NCI-H2227 treated with DMSO at 0.1 percent for 48 hours (cell line): ENCODE results near the gene CDK1.
A peak's percentile ranks its signal among the peaks of the same experiment; 100 is the strongest.
"Not testable (repeated sequence)": the region's sequence is repeated elsewhere in the genome, so short reads cannot be mapped to it uniquely, and the experiment has no call there.

Experiments
- DNase-seq: peaks from one replicate; lab custom pipeline; 2025; lab: John Stamatoyannopoulos, UW

The CDK1 gene

DNA sequence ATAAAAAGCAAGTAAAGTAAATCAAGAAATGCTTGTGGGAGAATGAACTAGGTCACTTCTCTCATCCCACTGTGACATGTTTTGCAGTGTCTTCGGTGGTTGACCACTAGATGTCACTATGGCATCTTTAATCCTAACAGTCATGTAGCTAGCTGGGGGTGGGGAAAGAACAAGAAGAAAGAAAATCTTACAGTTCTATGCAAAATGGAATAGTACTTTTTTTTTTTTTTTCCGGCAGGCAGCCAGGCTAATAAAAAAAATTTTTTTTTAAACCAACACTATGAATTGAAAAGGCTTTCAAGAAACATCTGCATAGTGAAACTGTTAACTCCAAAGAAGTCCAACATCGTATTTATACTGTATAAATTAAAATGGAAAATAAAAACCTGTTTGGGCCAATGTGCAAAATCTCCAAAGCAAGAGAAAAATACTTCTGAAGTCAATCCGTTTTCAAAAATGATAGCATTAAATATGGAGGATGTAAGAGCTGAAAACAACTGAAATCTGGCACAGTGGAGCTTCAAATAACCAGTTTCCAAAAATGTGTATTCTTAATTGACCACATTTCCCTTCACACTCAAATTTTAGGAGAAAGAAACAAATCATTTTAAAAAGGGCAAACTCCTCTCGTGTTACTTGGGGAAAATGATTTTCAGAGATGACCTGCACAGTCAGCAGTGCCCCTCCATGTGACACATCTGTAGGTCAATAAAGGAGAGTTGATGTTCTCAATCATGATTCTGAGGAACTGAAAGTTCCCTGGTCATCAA, 38.5 kb downstream of the CDK1 start:
- peak; percentile 65 for DNase-seq

DNA sequence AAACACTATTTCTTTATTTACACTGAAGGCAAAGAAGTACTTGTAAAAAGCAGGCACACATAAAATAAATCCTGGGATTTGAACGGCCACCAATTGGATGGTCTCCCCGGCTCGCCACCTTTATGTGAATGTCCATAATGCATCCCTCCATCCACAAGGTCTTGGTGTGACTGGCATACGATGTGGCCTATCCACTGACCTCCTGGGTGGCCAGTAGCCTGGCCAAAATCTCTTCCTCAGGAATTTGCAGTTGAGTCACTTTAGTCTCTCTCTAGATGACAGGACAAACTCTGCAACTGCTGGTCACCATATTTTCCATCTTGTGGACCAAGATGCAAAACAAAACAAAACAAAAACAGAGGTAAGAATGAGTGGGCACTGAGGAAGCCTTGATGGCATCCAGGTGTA, 39.1 kb downstream of the CDK1 start:
- no peak for DNase-seq

DNA sequence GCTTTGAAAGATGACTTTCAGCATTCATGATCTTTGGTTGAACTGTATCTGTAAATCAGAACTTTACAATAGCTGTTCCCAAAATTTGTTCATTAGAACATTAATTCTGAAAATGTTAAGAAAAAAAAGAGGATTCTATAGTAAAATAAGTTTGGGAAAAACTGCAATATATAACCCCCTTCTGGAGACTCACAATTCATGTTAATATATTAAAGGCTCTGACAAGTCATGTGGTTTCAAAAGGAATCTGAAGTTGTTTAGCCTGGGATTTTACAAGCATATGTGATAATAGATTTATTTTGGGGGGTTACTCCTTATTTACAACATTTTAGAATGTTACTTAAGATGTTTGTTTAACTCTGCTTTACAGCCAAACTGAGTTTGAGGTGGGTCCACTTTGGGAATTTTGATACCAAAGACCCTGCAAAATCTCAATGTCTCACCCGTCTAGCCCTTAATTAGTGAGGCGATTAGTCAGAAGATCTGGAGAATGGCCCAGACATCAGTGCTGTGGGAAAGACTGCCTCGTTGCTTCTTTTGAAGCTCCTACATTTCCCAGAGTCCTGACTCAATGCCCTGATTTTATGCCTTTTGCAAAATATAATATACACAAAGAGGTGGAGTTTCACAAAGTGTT, 40.0 kb downstream of the CDK1 start:
- DNase-seq, result no peak

DNA sequence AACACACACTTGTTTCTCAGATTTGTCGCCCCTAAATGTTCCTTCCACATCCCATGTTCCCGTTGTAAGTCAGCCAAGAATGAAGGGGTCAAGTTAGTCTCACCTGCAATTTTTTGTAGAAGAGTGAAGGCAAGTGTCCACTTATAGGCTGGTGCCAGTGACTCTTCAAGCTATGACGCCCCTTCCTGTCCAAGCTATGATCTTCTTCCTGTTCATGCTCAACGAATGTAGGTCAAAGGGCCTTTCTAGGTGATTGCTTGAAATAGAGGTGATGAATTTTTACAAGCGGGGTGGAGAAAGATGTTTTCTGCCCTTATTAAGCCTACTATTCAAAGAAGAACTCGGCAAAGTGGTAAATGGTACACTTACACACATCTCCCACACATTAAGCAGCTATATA, 41.0 kb downstream of the CDK1 start:
- DNase-seq, result no peak

DNA sequence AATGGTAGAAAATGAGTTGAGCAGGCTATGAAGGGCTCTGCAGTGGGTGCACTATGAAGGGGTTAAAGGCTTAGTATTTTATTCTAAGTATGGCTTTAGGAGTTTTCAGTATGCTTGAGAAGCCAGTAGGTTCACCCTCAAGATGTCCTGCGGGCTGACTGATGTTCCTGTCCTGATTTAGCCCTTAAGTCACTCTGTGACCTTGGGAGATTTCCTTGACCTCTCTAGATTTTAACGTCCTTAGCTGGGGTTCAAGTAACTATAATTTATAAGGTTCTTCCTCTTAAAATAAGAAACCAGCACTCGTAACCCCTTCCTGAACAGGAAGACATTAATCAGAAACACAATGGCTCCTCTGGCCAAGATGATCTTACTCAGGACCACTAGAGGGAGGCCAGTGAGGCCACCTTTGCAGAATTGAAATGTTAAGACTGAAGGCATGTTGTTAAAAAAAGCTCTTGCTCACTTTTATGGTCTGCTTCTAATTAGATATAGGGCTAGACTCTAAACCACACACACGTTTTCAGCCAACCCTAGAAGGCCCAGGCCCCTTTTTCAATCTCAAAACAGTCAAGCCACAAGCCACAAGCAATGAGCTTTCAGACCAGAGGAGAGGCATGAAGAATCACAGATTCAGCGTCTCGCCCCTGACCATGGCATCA, 41.9 kb downstream of the CDK1 start:
- DNase-seq, result no peak

DNA sequence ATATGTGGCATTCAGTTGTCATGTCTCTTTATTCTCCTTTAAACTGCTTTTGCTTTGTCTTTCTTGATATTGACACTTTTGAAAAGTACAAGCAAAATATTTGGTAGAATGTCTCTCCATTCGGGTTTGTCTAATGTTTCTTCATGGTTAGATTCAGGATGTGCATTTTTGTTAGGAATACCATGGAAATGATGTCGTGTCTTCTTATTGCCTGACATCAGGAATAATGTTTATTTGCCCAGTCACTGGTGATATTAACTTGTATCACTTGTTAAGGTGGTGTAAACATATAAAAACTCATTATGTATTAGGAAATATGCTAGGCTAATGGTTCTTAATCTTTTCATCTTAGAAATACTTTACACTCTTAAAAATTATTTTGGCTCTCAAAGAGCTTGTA, 43.4 kb downstream of the CDK1 start:
- no peak for DNase-seq

DNA sequence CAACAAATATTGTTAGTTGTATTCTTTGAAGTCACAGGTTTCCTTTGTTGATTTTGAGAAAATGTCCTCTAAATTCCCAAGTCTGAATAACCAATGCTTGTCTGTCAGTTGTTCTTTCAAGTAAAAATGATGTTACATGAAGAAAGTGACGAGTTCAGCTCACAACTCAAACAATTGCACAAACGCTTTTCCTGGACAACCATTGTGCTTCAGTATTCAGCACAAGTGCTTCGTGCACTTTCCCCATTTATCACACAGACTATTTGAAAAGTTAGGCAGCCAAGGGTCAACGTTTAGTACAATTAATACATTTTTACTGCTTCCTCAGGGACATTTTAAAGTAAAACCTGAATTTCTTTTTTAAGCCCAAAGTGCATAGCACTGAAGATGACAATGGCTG, 44.5 kb downstream of the CDK1 start:
- DNase-seq, result no peak

DNA sequence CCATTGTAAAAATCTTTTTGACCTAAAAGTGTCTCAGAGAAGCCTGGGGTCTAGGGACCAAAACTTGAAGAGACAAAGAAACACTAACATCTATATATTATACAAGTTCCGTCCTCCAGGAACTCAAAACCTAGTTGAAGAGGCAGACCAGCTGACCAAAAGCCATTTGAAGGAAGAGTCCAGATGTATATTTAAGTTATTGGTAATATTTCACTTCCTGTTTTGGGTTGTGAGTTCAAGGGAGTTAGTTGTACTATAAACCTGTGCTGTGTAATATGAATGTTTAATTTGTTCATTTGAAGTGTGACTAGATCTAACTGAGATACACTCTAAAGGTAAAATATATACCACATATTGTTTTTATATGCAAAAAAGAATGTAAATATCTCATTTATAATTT, 45.0 kb downstream of the CDK1 start:
- DNase-seq, result no peak

DNA sequence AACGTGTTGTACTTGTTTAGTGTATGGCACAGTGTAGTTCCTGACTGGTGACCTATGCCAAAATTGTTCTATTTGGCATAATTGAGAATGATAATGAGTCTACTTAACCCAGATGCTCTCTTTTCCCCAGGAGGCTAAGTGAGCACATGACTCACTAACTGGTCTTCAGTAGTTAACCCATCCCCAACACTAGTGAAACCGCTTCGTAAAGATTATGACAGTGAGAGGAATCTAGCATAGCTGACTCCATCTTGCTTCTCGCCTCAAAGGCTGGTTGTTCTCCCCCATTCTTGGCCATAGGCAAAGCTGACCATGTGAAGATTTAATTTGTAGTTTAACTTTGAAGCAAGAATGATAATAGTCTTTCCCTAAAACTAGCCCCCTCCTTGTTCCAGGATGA, 47.2 kb downstream of the CDK1 start:
- DNase-seq, result no peak

DNA sequence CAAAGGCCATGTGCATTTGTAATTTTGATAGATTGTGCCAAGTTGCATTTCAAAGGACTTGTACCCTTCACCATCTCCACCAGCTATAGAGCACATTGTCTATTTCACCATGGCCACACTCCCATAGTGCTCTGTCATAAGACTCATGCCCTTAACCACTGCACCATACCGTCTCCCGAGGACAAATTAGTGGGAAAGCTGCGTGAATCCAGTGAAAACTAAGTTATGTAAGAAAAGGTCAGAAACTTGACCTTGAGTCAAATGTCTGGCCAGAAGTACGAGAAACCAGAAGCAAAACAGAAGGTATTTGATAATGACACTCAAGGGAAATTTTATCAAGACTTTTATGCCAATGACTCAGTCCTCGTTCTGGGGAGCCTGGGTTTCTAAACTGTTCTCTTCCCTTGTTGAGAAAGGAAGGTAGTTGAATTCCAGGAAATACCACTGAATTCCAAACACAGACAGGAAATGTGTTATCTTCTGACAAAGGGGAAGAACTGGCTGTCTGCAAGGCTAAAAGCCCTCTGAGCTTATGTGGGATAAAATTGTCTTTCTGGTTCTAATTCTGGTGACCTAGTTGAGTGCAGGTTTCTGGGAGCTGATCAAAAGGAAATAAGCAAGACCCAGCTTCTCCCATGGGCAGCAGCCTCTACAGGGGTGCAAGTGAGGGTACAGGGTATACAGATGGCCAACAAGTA, 49.7 kb downstream of the CDK1 start:
- DNase-seq, result no peak

DNA sequence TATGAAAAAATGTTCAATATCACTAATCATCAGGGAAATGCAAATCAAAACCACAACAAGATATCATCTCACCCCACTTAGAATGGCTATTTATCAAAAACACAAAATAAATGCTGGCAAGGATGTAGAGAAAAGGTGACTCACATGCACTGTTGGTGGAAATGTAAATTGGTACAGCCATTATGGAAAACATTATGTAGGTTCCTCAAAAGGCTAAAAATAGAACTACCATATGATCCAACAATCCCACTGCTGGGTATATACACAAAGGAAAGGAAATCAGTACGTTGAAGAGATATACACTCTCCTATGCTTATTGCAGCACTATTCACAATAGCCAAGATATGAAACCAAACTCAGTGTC, 50.2 kb downstream of the CDK1 start:
- DNase-seq, result no peak

DNA sequence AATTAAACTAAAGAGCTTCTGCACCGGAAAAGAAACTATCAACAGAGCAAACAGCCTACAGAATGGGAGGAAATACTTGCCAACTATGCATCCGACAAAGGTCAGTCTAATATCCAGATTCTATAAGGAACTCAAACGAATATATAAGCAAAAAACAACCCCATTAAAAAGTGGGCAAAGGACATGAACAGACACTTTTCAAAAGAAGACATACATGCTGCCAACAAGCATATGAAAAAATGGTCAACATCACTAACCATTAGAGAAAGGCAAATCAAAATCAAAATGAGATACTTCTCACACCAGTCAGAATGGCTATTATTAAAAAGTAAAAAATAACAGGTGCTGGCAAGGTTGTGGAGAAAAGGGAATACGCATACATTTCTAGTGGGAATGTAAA, 53.9 kb downstream of the CDK1 start:
- DNase-seq, result not testable (repeated sequence)

DNA sequence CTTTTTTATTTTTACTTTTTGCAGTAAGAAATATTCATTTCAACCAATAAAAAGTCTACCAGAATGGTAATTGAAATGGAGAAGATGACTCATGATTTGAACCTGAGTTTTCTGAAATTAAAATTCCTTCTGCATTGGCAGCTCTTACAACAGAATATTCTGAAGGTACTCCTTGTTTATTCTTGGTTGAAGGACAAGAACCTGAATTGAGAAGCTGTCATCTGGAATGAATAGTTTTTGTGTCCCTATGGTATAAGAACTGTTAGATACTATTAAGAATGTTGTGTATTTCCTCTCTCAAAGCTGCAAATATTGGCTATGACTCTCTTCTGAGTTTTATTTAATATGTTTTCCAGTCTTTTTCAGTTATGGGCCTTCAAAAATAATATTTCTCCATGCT, 56.1 kb downstream of the CDK1 start:
- DNase-seq, result no peak

DNA sequence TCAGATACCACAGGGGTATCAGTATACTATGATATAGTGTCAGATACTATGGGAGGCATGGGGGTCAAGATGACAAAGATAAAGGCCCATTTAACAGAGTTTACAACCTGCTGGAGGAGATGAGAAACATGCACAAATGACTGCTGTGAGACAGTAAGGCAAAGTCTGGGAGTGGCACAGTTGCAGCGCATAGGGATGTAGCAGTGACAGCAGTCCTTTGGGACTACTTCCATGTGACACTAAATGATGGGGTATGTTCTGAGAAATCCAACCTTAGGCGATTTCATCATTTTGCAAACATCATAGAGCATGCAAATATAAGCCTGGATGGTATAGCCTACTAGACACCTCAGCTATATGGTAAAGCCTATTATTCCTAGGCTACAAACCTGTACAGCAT, 56.8 kb downstream of the CDK1 start:
- no peak for DNase-seq

DNA sequence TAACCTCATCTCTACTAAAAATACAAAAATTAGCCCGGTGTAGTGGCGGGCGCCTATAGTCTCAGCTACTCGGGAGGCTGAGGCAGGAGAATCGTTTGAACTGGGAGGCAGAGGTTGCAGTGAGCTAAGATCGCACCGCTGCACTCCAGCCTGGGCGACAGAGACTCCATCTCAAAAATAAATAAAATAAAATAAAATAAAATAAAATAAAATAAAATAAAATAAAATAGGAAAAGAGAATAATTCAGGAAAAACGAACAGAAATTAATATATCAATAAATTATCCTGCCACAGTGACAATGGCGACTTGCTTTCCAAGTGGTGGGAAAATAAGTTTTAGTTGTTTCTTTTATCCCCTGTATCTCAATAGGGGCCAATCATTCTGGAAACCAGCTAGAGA, 62.9 kb downstream of the CDK1 start:
- DNase-seq, result not testable (repeated sequence)

DNA sequence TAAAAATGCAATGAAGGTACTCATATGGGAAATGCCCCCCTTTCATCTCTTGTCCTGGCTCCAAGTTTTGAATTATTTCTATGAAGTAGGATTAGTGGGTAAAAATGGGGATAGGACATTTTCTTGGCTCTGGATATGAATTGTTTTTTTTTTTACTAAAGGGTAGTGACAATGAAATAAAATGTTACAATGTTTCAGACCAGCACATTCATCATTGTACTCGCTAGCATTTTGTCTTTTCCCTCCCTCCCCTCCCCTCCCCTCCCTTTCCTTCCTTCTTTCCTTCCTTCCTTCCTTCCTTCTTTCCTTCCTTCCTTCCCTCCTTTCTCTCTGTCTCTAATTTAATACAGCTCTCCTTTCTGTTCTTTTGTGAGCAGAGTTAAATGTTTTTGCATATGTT, 64.4 kb downstream of the CDK1 start:
- DNase-seq, result no peak
